Activated CD4-positive, alpha-beta T cell treated with anti-CD3 and anti-CD28 coated beads, Interleukin-2, amount 10 ng/mL, durations not matched to agents 7 days and 5 days (primary cell): ENCODE results near the gene KRTAP10-11. TPM values are rescaled to one million over a fixed set of nuclear protein-coding genes. Genes with fewer than 3 reads are reported as not detected.
A peak's percentile ranks its signal among the peaks of the same experiment; 100 is the strongest.
"Not testable (repeated sequence)": the region's sequence is repeated elsewhere in the genome, so short reads cannot be mapped to it uniquely, and the experiment has no call there.

Experiments used
- CTCF ChIA-PET: fragments of 350-600 bp; sonication (Branson Sonifier 250); formaldehyde crosslinking; loops from one replicate; lab custom pipeline; 2021; ENCODE audit warnings: antibody characterized with exemption; lab: Charles Lee
- POLR2A ChIA-PET: fragments of 350-600 bp; sonication (Branson Sonifier 250); formaldehyde crosslinking; loops from one replicate; lab custom pipeline; 2021; ENCODE audit warnings: antibody characterized with exemption; lab: Charles Lee
- DNase-seq: peaks from one replicate; pipeline ENCODE4 v3.0.0-alpha.2; 2020
- H3K27ac Mint-ChIP-seq: one replicate; pipeline ENCODE4 v1.8.0; 2021; ENCODE audit warnings: mild to moderate bottlenecking, moderate library complexity, mixed read lengths
- H3K27me3 Mint-ChIP-seq: one replicate; pipeline ENCODE4 v1.8.0; 2021; ENCODE audit warnings: mixed read lengths
- H3K36me3 Mint-ChIP-seq: one replicate; pipeline ENCODE4 v1.8.0; 2021; ENCODE audit warnings: low read depth, mixed read lengths
- H3K4me1 Mint-ChIP-seq: one replicate; pipeline ENCODE4 v1.8.0; 2021; ENCODE audit warnings: mixed read lengths
- H3K4me3 Mint-ChIP-seq: one replicate; pipeline ENCODE4 v1.8.0; 2021; ENCODE audit warnings: mild to moderate bottlenecking, moderate library complexity, mixed read lengths
- H3K9me3 Mint-ChIP-seq: one replicate; pipeline ENCODE4 v1.8.0; 2021; ENCODE audit warnings: mixed read lengths
- total RNA-seq, 2 experiments: library from RNA; stranded (reverse); gene quantifications; one replicate each; pipeline ENCODE4 v1.2.3, GENCODE V29; 2021

Gene KRTAP10-11
- total RNA-seq, 2 experiments from 2014 or later: not detected

DNA sequence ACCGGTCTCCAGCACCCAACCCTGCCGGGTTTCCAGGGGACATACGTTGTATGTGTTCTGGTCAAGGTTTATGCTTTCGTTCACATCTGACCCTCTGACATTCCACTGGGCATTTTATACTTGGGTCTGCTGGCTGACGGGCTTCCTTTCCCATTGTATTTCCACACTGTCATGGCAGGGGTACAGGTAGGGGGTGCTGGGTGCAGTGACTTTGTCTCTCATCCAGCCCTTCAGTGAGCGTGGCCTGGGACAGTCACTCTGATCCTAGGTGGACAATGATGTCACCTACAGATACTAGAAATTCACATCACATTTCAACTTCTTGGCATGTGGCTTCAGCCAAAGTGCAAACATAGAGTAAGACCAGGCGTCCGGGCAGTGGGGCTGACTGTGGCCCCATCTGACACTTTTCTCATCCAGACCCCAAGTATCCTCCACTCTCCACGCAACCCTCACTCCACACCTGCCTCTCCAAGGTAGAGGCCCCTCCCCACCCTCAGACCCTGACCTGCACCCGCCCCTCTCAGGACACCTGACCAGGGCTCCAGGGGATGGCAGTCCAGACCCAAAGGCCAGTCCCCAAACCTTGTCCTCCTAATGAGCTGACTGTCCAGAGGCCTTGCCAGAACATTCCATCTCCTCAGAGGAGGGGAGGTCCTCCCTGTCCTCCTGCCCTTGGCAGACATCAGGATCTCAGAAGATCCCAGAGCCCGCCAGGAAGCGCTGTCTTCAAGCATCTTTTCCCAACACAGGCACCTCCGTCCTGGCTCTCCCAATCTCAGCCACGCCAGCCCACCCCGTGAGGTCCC is 9.8 kb upstream of the KRTAP10-11 start:
- peaks cover 15% of the 10 kb centered on the region for H3K27me3 Mint-ChIP-seq
- POLR2A ChIA-PET: no interaction called here
- H3K27ac Mint-ChIP-seq: no peak overlapping the region
- H3K9me3 Mint-ChIP-seq: peaks cover 23% of the 10 kb centered on the region
- no peaks in the 10 kb centered on the region for H3K4me1 Mint-ChIP-seq
- CTCF ChIA-PET: no interaction called here
- no peaks in the 10 kb centered on the region for H3K36me3 Mint-ChIP-seq
- DNase-seq: no peak
- H3K4me3 Mint-ChIP-seq: no peak overlapping the region

DNA sequence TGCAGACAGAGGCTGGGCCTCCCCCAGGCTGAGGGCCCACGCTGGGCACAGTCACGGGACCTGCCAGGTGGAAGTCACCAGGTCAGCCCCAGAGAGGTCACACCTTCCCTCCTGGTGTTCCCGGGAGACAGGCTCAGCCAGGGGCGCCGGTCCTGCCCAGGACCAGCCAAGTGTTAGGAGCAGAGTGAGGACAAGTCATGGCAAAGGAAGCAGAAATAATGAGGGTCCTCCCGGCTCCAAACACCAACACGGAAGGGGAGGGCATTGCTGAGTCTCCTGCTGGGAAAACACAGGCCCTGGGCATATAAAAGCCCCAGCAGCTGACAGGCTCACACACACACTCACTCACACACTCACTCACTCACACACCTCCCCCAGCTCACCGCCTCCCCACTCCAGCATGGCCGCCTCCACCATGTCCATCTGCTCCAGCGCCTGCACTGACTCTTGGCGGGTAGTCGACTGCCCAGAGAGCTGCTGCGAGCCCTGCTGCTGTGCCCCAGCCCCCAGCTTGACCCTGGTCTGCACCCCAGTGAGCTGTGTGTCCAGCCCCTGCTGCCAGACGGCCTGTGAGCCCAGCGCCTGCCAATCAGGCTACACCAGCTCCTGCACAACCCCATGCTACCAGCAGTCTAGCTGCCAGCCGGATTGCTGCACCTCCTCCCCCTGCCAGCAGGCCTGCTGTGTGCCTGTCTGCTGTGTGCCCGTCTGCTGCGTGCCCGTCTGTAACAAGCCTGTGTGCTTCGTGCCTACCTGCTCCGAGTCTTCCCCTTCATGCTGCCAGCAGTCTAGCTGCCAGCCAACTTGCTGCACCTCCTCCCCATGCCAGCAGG is 9.0 kb upstream of the KRTAP10-11 start, which contains the start of gene KRTAP10-10:
TSS of gene KRTAP10-10 (plus strand) at position 339 of the 833 bp plus-strand sequence. CDS start at position 401, 62 bp downstream.
- CTCF ChIA-PET: no interaction called here
- Mint-ChIP-seq H3K9me3 (peaks cover 21% of the 10 kb centered on the region), H3K4me1 (no peaks in the 10 kb centered on the region), H3K36me3 (peaks cover 3% of the 10 kb centered on the region), H3K27me3 (peaks cover 13% of the 10 kb centered on the region), H3K27ac (peak within 1 kb of the TSS; percentile 7), H3K4me3 (no peak within 1 kb of the TSS)
- no peak for DNase-seq
- POLR2A ChIA-PET: no interaction called here

DNA sequence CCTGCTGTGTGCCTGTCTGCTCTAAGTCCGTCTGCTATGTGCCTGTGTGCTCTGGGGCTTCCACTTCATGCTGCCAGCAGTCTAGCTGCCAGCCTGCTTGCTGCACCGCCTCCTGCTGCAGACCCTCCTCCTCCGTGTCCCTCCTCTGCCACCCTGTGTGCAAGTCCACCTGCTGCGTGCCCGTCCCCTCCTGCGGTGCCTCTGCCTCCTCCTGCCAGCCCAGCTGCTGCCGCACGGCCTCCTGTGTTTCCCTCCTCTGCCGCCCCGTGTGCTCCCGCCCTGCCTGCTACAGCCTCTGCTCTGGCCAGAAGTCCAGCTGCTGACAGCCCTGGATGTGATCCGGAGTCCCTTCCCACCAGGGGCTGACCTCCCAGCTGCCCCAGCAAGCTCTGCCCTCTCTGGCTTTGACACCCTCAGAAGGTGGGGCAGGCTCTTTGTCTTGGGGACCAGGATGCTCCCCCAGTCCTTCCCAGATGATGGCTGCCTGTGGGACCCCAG is 8.3 kb upstream of the KRTAP10-11 start:
- Mint-ChIP-seq H3K9me3 (peaks cover 22% of the 10 kb centered on the region), H3K27ac (peak overlapping the region; percentile 7), H3K27me3 (peaks cover 14% of the 10 kb centered on the region)
- H3K4me1 Mint-ChIP-seq, POLR2A ChIA-PET, H3K4me3 Mint-ChIP-seq, H3K36me3 Mint-ChIP-seq, DNase-seq, CTCF ChIA-PET: not testable (repeated sequence)

DNA sequence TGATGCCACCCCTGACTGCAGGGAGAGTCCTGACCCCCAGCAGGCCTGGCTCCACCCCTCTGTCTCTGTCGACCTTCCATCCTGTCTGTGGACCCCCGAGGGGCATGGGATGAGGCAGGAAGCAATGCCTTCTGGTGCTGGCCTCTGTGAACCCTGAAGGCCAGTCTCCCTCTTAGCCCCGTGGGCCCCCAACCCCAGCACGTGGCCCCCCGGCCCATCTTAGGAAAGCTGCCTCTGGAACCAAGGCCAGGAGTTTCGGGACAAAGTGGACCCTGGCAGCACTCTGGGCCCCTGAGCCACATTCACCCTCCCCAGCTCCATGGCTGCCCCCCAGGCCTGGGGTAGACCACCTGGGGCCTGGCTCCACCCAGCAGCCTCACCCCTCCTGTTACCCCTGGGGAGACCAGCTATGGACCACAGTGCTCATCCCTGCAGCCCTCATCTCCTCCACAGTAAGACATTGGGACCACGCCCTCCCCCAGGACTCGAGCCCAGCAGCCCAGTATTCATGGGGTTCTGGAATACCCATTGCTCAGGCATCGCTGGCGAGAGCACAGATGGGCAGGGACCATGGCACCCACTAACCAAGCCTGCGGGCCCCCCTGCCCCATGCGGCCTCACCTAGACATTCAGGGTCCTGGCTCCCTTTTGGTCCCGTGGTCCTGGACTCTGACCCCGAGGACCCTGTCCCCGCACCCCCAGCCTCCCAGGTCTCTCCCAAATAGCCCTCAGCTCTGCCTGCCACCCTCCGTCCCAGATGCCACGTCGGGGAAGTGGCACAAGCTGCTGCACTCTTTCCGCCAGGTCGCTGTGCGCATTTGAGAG is 7.5 kb upstream of the KRTAP10-11 start:
- H3K27ac Mint-ChIP-seq, H3K4me3 Mint-ChIP-seq, H3K36me3 Mint-ChIP-seq, POLR2A ChIA-PET, CTCF ChIA-PET, H3K4me1 Mint-ChIP-seq, DNase-seq: not testable (repeated sequence)
- peaks cover 22% of the 10 kb centered on the region for H3K9me3 Mint-ChIP-seq
- H3K27me3 Mint-ChIP-seq: peaks cover 10% of the 10 kb centered on the region

DNA sequence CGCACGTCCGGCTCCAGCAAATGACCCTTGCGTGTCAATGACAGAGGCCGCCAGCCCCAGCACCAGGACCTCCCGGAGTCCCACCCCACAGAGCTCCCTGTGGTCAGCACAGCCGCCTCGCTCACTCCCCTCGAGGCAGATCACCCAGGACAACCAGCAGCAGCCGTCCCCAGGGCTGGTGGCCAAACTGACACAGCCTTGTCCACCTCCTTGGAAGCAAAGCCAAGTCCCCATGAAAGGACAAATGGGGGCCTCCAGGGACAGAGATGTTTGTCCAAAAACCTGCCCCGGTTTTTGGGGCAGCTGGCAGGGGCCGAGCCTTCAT is 6.9 kb upstream of the KRTAP10-11 start:
- no peak overlapping the region for H3K4me3 Mint-ChIP-seq
- H3K27ac Mint-ChIP-seq: no peak overlapping the region
- CTCF ChIA-PET: no interaction called here

DNA sequence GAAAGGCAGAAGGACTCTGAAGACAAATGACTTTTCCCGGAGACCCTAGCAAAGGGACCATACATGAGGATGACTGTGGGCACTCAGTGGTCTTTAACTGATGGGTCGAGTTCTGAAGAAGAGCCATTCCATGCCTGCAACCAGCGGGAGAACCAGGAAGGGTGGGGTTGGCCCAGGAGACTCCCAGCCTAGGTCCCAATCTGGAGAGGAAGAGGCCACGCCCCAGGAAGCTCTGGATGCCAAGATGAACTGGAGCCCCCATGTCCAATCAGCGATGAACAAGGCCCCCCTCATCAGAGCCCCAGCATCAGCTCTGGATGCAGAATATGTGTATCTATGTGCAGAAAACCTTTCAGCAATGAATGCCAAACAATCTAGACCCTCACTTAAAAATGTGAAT is 5.5 kb upstream of the KRTAP10-11 start:
- Mint-ChIP-seq H3K36me3 (peaks cover 8% of the 10 kb centered on the region), H3K27ac (no peak overlapping the region), H3K4me3 (no peak overlapping the region), H3K4me1 (no peaks in the 10 kb centered on the region), H3K9me3 (peaks cover 33% of the 10 kb centered on the region), H3K27me3 (peaks cover 2% of the 10 kb centered on the region)
- ChIA-PET CTCF (no interaction called here), POLR2A (no interaction called here)
- no peak for DNase-seq

More for the DNA sequence above, 6.9 kb upstream of the KRTAP10-11 start:
- Mint-ChIP-seq H3K4me1 (no peaks in the 10 kb centered on the region), H3K36me3 (peaks cover 4% of the 10 kb centered on the region), H3K27me3 (peaks cover 7% of the 10 kb centered on the region), H3K9me3 (peaks cover 28% of the 10 kb centered on the region)
- DNase-seq: no peak
- POLR2A ChIA-PET: no interaction called here

DNA sequence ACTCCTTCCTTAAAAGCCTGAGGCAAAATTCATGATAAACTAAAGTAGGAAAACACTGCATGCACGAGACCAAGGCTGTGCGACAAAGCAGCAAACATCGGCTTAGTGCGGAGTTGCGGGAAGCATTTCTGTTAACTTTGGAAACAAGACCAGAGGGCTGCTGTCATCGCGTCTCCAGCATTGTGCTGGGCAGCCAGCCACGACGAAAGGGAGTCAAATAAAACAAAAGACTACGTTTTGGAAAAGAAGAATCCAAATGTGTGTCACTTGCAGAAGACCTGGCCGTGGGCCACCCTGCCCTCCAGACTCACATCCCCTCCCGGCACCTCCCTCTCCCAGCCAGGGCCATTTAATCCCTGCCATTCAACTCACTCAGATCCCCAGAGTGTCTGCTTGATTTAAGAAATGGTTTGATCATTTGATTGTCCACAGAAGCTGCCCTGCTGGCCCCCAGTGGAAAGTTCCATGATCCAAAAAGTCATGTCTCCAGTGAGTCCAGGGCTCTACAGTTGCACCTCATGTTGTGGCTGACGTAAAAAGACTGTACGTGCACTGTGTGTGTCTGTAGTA is 2.4 kb upstream of the KRTAP10-11 start:
- Mint-ChIP-seq H3K4me1 (no peaks in the 10 kb centered on the region), H3K36me3 (peaks cover 8% of the 10 kb centered on the region)
- POLR2A ChIA-PET: no interaction called here

DNA sequence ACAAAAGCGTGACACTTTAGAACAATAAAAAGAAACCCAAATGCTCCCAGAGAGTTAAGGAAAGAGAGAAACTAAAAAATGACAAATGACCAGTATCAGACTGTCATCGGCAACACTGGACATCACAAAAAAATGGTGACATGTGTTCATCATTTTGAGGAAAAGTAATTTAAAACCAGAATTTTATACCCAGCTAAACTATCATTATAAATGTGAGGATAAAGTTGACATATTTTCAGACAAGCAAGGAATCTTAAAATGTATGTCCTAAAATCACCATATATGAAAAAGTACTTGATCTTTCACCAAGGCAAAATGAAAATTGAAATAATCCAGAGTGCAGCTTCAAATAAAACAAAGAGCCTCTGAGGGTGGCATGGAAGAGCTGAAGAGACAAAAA is 1.3 kb upstream of the KRTAP10-11 start:
- Mint-ChIP-seq H3K4me1 (no peaks in the 10 kb centered on the region), H3K36me3 (peaks cover 8% of the 10 kb centered on the region), H3K4me3 (no peak overlapping the region), H3K9me3 (peaks cover 33% of the 10 kb centered on the region), H3K27me3 (peaks cover 2% of the 10 kb centered on the region), H3K27ac (no peak overlapping the region)
- DNase-seq: no peak
- POLR2A ChIA-PET: no interaction called here
- CTCF ChIA-PET: interaction anchor here (0.7 kb wide), 1 partner anchor 40 kb away, joined by 3 read pairs; no protein-coding TSS in a partner anchor

More for the DNA sequence above, 2.4 kb upstream of the KRTAP10-11 start:
- CTCF ChIA-PET: no interaction called here
- Mint-ChIP-seq H3K27ac (no peak overlapping the region), H3K4me3 (no peak overlapping the region), H3K27me3 (peaks cover 2% of the 10 kb centered on the region), H3K9me3 (peaks cover 33% of the 10 kb centered on the region)
- DNase-seq: no peak

DNA sequence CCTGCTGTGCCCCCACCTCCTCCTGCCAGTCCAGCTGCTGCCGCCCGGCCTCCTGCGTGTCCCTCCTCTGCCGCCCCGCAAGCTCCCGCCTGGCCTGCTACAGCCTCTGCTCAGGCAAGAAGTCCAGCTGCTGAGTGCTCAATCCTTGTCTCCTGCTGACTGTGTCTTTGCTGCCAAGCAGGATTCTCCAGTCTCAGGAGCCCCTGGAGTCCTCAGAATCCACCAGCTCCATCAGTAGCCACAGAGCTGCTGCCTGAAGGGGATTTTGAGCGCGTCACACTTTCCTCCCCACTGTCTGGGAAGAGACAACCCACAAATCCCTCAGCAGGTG is 973 bp downstream of the KRTAP10-11 start:
- DNase-seq: no peak
- Mint-ChIP-seq H3K4me3 (no peak overlapping the region), H3K27me3 (peaks cover 2% of the 10 kb centered on the region), H3K4me1 (no peaks in the 10 kb centered on the region), H3K36me3 (peaks cover 8% of the 10 kb centered on the region), H3K27ac (no peak overlapping the region), H3K9me3 (peaks cover 23% of the 10 kb centered on the region)
- ChIA-PET POLR2A (no interaction called here), CTCF (interaction anchor here (1.4 to 1.8 kb wide), 2 partner anchors 8 to 10 kb away, joined by 3 to 5 read pairs; partner anchors contain the start of genes KRTAP12-3 and KRTAP12-4)

DNA sequence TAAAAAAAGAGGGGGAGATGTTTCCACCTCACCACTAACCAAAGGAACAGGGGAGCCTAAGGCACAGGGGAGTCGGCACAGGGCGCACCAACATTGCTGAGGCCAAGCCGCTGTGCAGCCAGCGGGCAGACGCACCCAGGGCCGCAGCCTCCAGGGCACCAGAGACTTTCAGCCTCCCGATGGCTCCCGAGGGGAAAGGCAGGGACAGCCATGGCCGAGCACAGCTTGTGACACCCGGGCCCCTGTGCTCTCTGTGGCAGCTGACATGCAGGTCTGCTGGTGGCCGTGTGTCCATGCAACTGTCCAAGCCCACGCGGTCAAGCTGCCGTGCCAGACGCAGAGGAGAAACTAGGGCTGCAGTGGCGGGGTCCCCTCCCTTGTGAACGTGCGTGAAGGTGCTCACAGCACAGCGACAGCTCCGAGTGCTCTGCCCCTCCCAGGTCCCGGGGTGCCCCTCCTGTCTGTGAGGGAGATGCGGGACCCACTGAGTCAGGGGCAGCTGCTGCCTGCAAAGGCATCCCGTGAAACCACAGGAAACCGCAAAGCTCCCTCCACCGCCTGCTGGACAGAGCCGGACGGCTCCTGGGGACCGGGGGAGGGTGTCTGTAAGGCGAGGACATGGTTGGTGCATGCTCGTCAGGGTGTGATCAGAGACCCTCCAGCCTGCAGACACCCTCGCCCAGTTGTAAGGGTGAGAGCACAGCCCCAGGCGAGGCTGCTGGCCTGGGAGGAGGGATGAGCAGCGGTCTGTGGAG is 2.5 kb downstream of the KRTAP10-11 start:
- H3K4me1 Mint-ChIP-seq: peaks cover 4% of the 10 kb centered on the region
- peaks cover 23% of the 10 kb centered on the region for H3K9me3 Mint-ChIP-seq
- H3K27me3 Mint-ChIP-seq: no peaks in the 10 kb centered on the region
- no peak overlapping the region for H3K4me3 Mint-ChIP-seq
- H3K36me3 Mint-ChIP-seq: peaks cover 12% of the 10 kb centered on the region
- ChIA-PET POLR2A (no interaction called here), CTCF (interaction anchor here (1.4 kb wide), 1 partner anchor 9 kb away, joined by 3 read pairs; the partner anchor contains the start of gene KRTAP12-3)
- no peak for DNase-seq
- no peak overlapping the region for H3K27ac Mint-ChIP-seq

DNA sequence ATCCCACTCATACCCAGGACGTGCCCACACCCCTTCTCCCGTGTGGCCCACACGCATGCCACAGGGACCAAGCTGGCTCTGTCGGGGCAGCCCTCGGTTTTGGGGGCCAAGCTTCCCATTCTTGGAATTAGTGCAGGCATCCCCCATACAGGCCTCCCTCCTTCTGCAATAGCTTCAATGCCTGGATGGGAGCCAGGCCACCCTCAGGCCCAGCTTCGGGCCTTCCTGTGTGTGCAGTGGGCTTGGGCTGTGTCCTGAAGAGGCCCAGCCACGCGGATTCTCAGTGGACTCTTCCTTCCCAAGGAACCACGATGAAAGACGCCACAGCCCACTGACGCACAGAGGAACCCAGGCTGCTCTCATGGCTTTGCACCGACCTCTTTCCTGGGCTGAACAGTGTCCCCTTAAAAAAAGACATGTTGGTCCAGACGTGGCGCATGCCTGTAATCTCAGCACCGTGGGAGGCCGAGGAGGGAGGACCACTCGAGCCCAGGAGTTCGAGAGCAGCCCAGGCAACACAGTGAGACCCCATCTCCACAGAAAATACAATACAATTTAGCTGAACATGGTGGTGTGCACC is 3.4 kb downstream of the KRTAP10-11 start:
- Mint-ChIP-seq H3K27me3 (no peaks in the 10 kb centered on the region), H3K4me1 (peaks cover 12% of the 10 kb centered on the region), H3K27ac (no peak overlapping the region), H3K9me3 (peaks cover 19% of the 10 kb centered on the region), H3K36me3 (peaks cover 18% of the 10 kb centered on the region), H3K4me3 (no peak overlapping the region)
- DNase-seq: no peak
- CTCF ChIA-PET: no interaction called here
- POLR2A ChIA-PET: no interaction called here
